H9 (cell line): Measurements from ENCODE around the gene ASPHD1. TPM values are rescaled to one million over a fixed set of nuclear protein-coding genes. Genes with fewer than 3 reads are reported as not detected.

Experiments
- DNase-seq: peaks from one replicate; pipeline ENCODE4 v3.0.0-alpha.2; 2017
- H2AFZ ChIP-seq: one replicate; pipeline ENCODE4 v1.6.1; 2013; ENCODE audit warnings: mild to moderate bottlenecking, low read length, control low read depth, moderate library complexity
- H2AK5ac ChIP-seq: 2 replicates; pipeline ENCODE4 v1.6.1; 2013; ENCODE audit warnings: low read length, control low read depth, mixed read lengths; ENCODE audit not compliant: insufficient read length
- H2BK120ac ChIP-seq: one replicate; pipeline ENCODE4 v1.6.1; 2013; ENCODE audit warnings: low read depth, mild to moderate bottlenecking, low read length, control low read depth, inconsistent platforms; ENCODE audit not compliant: poor library complexity, severe bottlenecking
- H2BK12ac ChIP-seq: 2 replicates; pipeline ENCODE4 v1.6.1; 2013; ENCODE audit warnings: low read length, control low read depth, mixed read lengths, low read depth; ENCODE audit not compliant: insufficient read length
- H2BK15ac ChIP-seq: 2 replicates; pipeline ENCODE4 v1.6.1; 2013; ENCODE audit warnings: low read depth, low read length, control low read depth
- H2BK20ac ChIP-seq: one replicate; pipeline ENCODE4 v1.6.1; 2013; ENCODE audit warnings: low read depth, mild to moderate bottlenecking, low read length, control low read depth, inconsistent platforms; ENCODE audit not compliant: poor library complexity, severe bottlenecking
- H2BK5ac ChIP-seq: 2 replicates; pipeline ENCODE4 v1.6.1; 2013; ENCODE audit warnings: low read length, control low read depth, mixed read lengths; ENCODE audit not compliant: insufficient read length
- H3K14ac ChIP-seq: 2 replicates; pipeline ENCODE4 v1.6.1; 2013; ENCODE audit warnings: low read length, control low read depth; ENCODE audit not compliant: insufficient read depth
- H3K18ac ChIP-seq: 2 replicates; pipeline ENCODE4 v1.6.1; 2013; ENCODE audit warnings: low read depth, mild to moderate bottlenecking, mixed read lengths, low read length, control low read depth; ENCODE audit not compliant: insufficient read length
- H3K23ac ChIP-seq: 2 replicates; pipeline ENCODE4 v1.6.1; 2013; ENCODE audit warnings: low read length, control low read depth, mixed read lengths, low read depth; ENCODE audit not compliant: insufficient read length
- H3K23me2 ChIP-seq: 2 replicates; pipeline ENCODE4 v1.6.1; 2013; ENCODE audit warnings: low read depth, mild to moderate bottlenecking, mixed read lengths, low read length, control low read depth; ENCODE audit not compliant: insufficient read length, poor library complexity, severe bottlenecking
- H3K27ac ChIP-seq: 2 replicates; pipeline ENCODE4 v1.5.1; 2013; ENCODE audit warnings: low read length, control low read depth, mixed read lengths, low read depth; ENCODE audit not compliant: insufficient read length
- H3K27me3 ChIP-seq: 2 replicates; pipeline ENCODE4 v1.6.1; 2013; ENCODE audit warnings: low read length, control low read depth, inconsistent platforms; ENCODE audit not compliant: insufficient read depth
- H3K4ac ChIP-seq: 2 replicates; pipeline ENCODE4 v1.6.1; 2013; ENCODE audit warnings: low read depth, mild to moderate bottlenecking, control low read depth, inconsistent platforms, low read length, moderate library complexity
- H3K4me1 ChIP-seq: 2 replicates; pipeline ENCODE4 v1.6.1; 2013; ENCODE audit warnings: low read length, control low read depth, inconsistent platforms; ENCODE audit not compliant: insufficient read depth
- H3K4me2 ChIP-seq: 2 replicates; pipeline ENCODE4 v1.6.1; 2013; ENCODE audit warnings: low read length, control low read depth, mixed read lengths; ENCODE audit not compliant: insufficient read length, insufficient read depth
- H3K56ac ChIP-seq: 2 replicates; pipeline ENCODE4 v1.6.1; 2013; ENCODE audit warnings: low read depth, mild to moderate bottlenecking, mixed read lengths, low read length, control low read depth; ENCODE audit not compliant: insufficient read length
- H3K79me1 ChIP-seq: 2 replicates; pipeline ENCODE4 v1.6.1; 2013; ENCODE audit warnings: low read depth, mild to moderate bottlenecking, moderate library complexity, low read length, control low read depth, inconsistent platforms; ENCODE audit not compliant: insufficient read depth, poor library complexity, severe bottlenecking
- H3K79me2 ChIP-seq: 2 replicates; pipeline ENCODE4 v1.6.1; 2013; ENCODE audit warnings: low read length, control low read depth, inconsistent platforms; ENCODE audit not compliant: insufficient read depth
- H3K9ac ChIP-seq: 2 replicates; pipeline ENCODE4 v1.6.1; 2013; ENCODE audit warnings: low read length, control low read depth, mixed read lengths; ENCODE audit not compliant: insufficient read length; ENCODE audit errors: extremely low read depth
- H3K9me3 ChIP-seq: one replicate; pipeline ENCODE4 v1.6.1; 2013; ENCODE audit warnings: low read depth, low read length, inconsistent platforms; ENCODE audit not compliant: control insufficient read depth
- H3T11ph ChIP-seq: one replicate; pipeline ENCODE4 v1.6.1; 2013; ENCODE audit warnings: mild to moderate bottlenecking, low read length, control low read depth, inconsistent platforms
- H4K20me1 ChIP-seq: one replicate; pipeline ENCODE4 v1.6.1; 2013; ENCODE audit not compliant: control insufficient read depth, insufficient read length, insufficient read depth
- H4K5ac ChIP-seq: 2 replicates; pipeline ENCODE4 v1.6.1; 2013; ENCODE audit warnings: low read depth, mild to moderate bottlenecking, mixed read lengths, low read length, control low read depth; ENCODE audit not compliant: insufficient read length
- H4K8ac ChIP-seq: replicated peaks from 2 replicates; pipeline ENCODE4 v1.6.1; 2013; ENCODE audit warnings: low read length, control low read depth, mixed read lengths, low read depth; ENCODE audit not compliant: insufficient read length
- H4K91ac ChIP-seq: 2 replicates; pipeline ENCODE4 v1.6.1; 2013; ENCODE audit warnings: low read depth, mild to moderate bottlenecking, moderate library complexity, mixed read lengths, low read length, control low read depth; ENCODE audit not compliant: insufficient read length
- H3K27ac Mint-ChIP-seq, 3 experiments: 2 replicates in 2 of 3; 3 replicates in 1 of 3; pipeline ENCODE4 v1.8.0; 2020 to 2021; ENCODE audit warnings: mixed read lengths in 3 of 3, mild to moderate bottlenecking in 1 of 3, moderate library complexity in 1 of 3
- H3K27me3 Mint-ChIP-seq: 2 replicates; pipeline ENCODE4 v1.8.0; 2021; ENCODE audit warnings: low read depth, mild to moderate bottlenecking, moderate library complexity, mixed read lengths
- H3K36me3 Mint-ChIP-seq, 3 experiments: 2 replicates in 2 of 3; 3 replicates in 1 of 3; pipeline ENCODE4 v1.8.0; 2020 to 2021; ENCODE audit warnings: low read depth in 3 of 3, mixed read lengths in 3 of 3; ENCODE audit not compliant: insufficient read depth in 1 of 3
- H3K4me1 Mint-ChIP-seq, 2 experiments: 2 replicates each; pipeline ENCODE4 v1.8.0; 2020; ENCODE audit warnings: mixed read lengths in 2 of 2
- H3K4me3 Mint-ChIP-seq, 2 experiments: 2 replicates in 1 of 2; 3 replicates in 1 of 2; pipeline ENCODE4 v1.8.0; 2020 to 2021; ENCODE audit warnings: mild to moderate bottlenecking in 2 of 2, mixed read lengths in 2 of 2, moderate library complexity in 1 of 2
- H3K9me3 Mint-ChIP-seq, 2 experiments: 2 replicates in 1 of 2; 3 replicates in 1 of 2; pipeline ENCODE4 v1.8.0; 2020; ENCODE audit warnings: mild to moderate bottlenecking in 2 of 2, mixed read lengths in 2 of 2, moderate library complexity in 1 of 2
- CTCF ChIP-seq: fragments of 200-600 bp; sonication (generic); conservative IDR thresholded peaks from 3 replicates; pipeline ENCODE4 v1.8.0; 2021; ENCODE audit warnings: antibody characterized with exemption, mild to moderate bottlenecking
- WGBS: extraction: QIAGEN DNeasy Blood & Tissue Kit; methylation state at CpG from one replicate; pipeline ENCODE4 v1.1.7; 2013; ENCODE audit warnings: missing lambda C conversion rate, low lambda C conversion rate, mixed read lengths; ENCODE audit not compliant: insufficient read length; ENCODE audit errors: extremely low coverage; 5-methylcytosine and 5-hydroxymethylcytosine counted together
- total RNA-seq: library from RNA; stranded (reverse); gene quantifications from 2 replicates; pipeline ENCODE4 v1.2.1, GENCODE V29; 2021

Gene ASPHD1
- total RNA-seq, 1 experiment from 2014 or later = 16.7 TPM

- H3K4me2 ChIP-seq = peak within 1 kb of the TSS; percentile 90
- peaks cover 21 to 30% of the 10 kb centered on the region in 2 experiments for H3K4me1 Mint-ChIP-seq
- no peaks in the 10 kb centered on the region for H4K20me1 ChIP-seq
- H3K79me1 ChIP-seq = no peaks in the 10 kb centered on the region
- H3K9ac ChIP-seq = peak within 1 kb of the TSS; percentile 91
- no peak within 1 kb of the TSS for H2BK20ac ChIP-seq
- H2BK5ac ChIP-seq = no peak within 1 kb of the TSS
- no peaks in the 10 kb centered on the region for H3K27me3 ChIP-seq
- peak within 1 kb of the TSS; percentile 93 to 98 (median 98); a peak in 4 of 7 replicates for H3K27ac Mint-ChIP-seq
- no peak within 1 kb of the TSS for H4K91ac ChIP-seq
- peak within 1 kb of the TSS; percentile 92 for H3K14ac ChIP-seq
- no CpG with 5 or more reads among the region's 89 CpGs for WGBS
- no peak within 1 kb of the TSS; the same call in 1 of the 2 replicates for H3K4ac ChIP-seq
- H3K4me1 ChIP-seq = peaks cover 8% of the 10 kb centered on the region; the same call in 1 of the 2 replicates
- no peak within 1 kb of the TSS for H3K27ac ChIP-seq
- DNase-seq = peak; percentile 93
- H2AK5ac ChIP-seq = peak within 1 kb of the TSS; percentile 44
- no peak within 1 kb of the TSS for H3T11ph ChIP-seq
- H3K9me3 Mint-ChIP-seq = no peaks in the 10 kb centered on the region
- no peak within 1 kb of the TSS for H2BK15ac ChIP-seq
- TF ChIP-seq CTCF = no peak
- no peak within 1 kb of the TSS for H3K56ac ChIP-seq
- peak within 1 kb of the TSS; percentile 51 for H2BK120ac ChIP-seq
- H4K8ac ChIP-seq = peak within 1 kb of the TSS; percentile 30
- H4K5ac ChIP-seq = peak within 1 kb of the TSS; percentile 56
- no peaks in the 10 kb centered on the region for H3K79me2 ChIP-seq
- H3K23ac ChIP-seq = no peak within 1 kb of the TSS
- H3K36me3 Mint-ChIP-seq = peaks cover 2 to 18% (median 12%) of the 10 kb centered on the region in 3 experiments; a peak in 6 of 7 replicates
- no peak within 1 kb of the TSS for H2BK12ac ChIP-seq
- peak within 1 kb of the TSS; percentile 9 for H2AFZ ChIP-seq
- H3K27me3 Mint-ChIP-seq = no peaks in the 10 kb centered on the region
- H3K23me2 ChIP-seq = peaks cover 20% of the 10 kb centered on the region
- peak within 1 kb of the TSS; percentile 92 for H3K18ac ChIP-seq
- no peaks in the 10 kb centered on the region for H3K9me3 ChIP-seq
- H3K4me3 Mint-ChIP-seq = peak within 1 kb of the TSS; percentile 89 to 96
Observed at GRCh38 chr16:29925781-29926710, 25.8 kb downstream of the ASPHD1 start, which contains the start of gene KCTD13. KCTD13 (minus strand) TSS chr16:29926226; CDS start chr16:29926033, 193 bp downstream.
